ENCODE data around the gene PUDP. TPM values are rescaled to one million over a fixed set of nuclear protein-coding genes. Genes with fewer than 3 reads are reported as not detected.
A peak's percentile ranks its signal among the peaks of the same experiment; 100 is the strongest.

The PUDP gene
- total RNA-seq, 2 experiments from 2014 or later = 16.3 to 19.1 TPM

DNA sequence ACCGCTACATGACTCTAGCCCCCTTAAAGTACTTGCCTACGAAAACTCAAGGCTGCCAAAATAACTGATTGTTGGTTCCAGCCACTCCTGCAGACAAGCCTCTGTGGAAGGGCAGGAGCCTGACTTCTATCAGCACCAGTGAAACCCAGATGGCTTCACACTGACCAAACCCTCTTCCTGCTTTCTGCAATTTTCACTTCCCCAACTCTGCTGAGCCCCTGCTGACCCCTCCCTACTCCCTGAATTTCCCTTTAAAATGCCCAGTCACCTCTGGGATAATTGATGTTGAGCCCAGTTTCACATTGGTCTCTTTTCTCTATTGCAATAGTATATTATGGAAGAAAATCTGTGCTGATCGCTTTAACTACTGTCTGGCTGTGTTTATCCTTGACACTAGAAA is 62.1 kb downstream of the PUDP start:
- DNase-seq (no peak), ATAC-seq (no peak)
- CTCF ChIA-PET = no interaction called here
- H3K36me3 Mint-ChIP-seq = peaks cover 11% of the 10 kb centered on the region
- H3K27ac Mint-ChIP-seq = no peak overlapping the region
- H3K9me3 Mint-ChIP-seq (ENCODE audit: low read depth) = no peaks in the 10 kb centered on the region
- no peak overlapping the region for H3K4me3 Mint-ChIP-seq
- H3K4me1 Mint-ChIP-seq = peaks cover 57% of the 10 kb centered on the region
- H3K27me3 Mint-ChIP-seq = no peaks in the 10 kb centered on the region

- no peaks in the 10 kb centered on the region for H3K27me3 Mint-ChIP-seq
Observed at GRCh38 chrX:7084841-7085240, 63.1 kb downstream of the PUDP start.

GRCh38 chrX:7083468-7084396 is 64.2 kb downstream of the PUDP start:
- Mint-ChIP-seq H3K27me3 (no peaks in the 10 kb centered on the region), H3K36me3 (peaks cover 15% of the 10 kb centered on the region), H3K4me1 (peaks cover 47% of the 10 kb centered on the region), H3K9me3 (ENCODE audit: low read depth) (no peaks in the 10 kb centered on the region), H3K27ac (peak overlapping the region; percentile 82), H3K4me3 (peak overlapping the region; percentile 50)
- peak; percentile 90 for ATAC-seq
- DNase-seq = peak; percentile 77
- CTCF ChIA-PET = no interaction called here

More at GRCh38 chrX:7084841-7085240, 63.1 kb downstream of the PUDP start:
- Mint-ChIP-seq H3K4me1 (peaks cover 57% of the 10 kb centered on the region), H3K27ac (no peak overlapping the region), H3K9me3 (ENCODE audit: low read depth) (no peaks in the 10 kb centered on the region), H3K36me3 (peaks cover 12% of the 10 kb centered on the region), H3K4me3 (no peak overlapping the region)
- CTCF ChIA-PET = no interaction called here
- no peak for ATAC-seq
- DNase-seq = no peak

GRCh38 chrX:7083021-7083420 is 64.9 kb downstream of the PUDP start:
- Mint-ChIP-seq H3K4me1 (peaks cover 46% of the 10 kb centered on the region), H3K27me3 (no peaks in the 10 kb centered on the region), H3K27ac (peak overlapping the region; percentile 80), H3K36me3 (peaks cover 15% of the 10 kb centered on the region), H3K9me3 (ENCODE audit: low read depth) (no peaks in the 10 kb centered on the region), H3K4me3 (peak overlapping the region; percentile 50)
- DNase-seq (no peak), ATAC-seq (no peak)
- CTCF ChIA-PET = no interaction called here

- Mint-ChIP-seq H3K27me3 (no peaks in the 10 kb centered on the region), H3K4me1 (peaks cover 46% of the 10 kb centered on the region), H3K27ac (peak overlapping the region; percentile 80), H3K4me3 (no peak overlapping the region), H3K36me3 (peaks cover 15% of the 10 kb centered on the region), H3K9me3 (ENCODE audit: low read depth) (no peaks in the 10 kb centered on the region)
- DNase-seq (no peak), ATAC-seq (no peak)
- CTCF ChIA-PET = no interaction called here
Observed at GRCh38 chrX:7082556-7082955, 65.4 kb downstream of the PUDP start.

- Mint-ChIP-seq H3K27ac (no peak overlapping the region), H3K36me3 (peaks cover 14% of the 10 kb centered on the region), H3K9me3 (ENCODE audit: low read depth) (no peaks in the 10 kb centered on the region), H3K4me3 (no peak overlapping the region), H3K27me3 (no peaks in the 10 kb centered on the region), H3K4me1 (peaks cover 18% of the 10 kb centered on the region)
- CTCF ChIA-PET = no interaction called here
- DNase-seq = no peak
- no peak for ATAC-seq
Observed at GRCh38 chrX:7077241-7078230, 70.4 kb downstream of the PUDP start.

DNA sequence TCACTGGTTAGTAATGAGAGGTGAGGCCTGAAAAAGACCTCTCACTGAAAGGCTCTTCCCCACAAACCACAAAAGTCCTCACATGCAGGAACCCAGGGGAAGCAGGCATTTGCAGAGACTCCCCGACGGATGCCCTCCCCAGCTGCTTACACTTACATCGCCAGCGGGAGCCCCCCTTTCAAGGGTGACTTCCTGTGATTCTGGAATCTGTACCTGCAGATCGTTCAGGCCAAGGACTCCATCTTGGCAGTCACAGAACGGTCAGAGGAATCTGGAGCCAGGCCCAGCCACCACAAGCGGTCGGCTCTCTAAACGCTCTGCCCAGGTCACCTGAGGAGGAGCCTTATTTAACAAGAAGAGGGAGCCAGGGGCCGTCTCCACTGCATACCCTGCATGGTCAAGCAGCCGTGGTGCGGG is 71.7 kb downstream of the PUDP start:
- Mint-ChIP-seq H3K36me3 (peaks cover 10% of the 10 kb centered on the region), H3K4me1 (peaks cover 13% of the 10 kb centered on the region), H3K9me3 (ENCODE audit: low read depth) (no peaks in the 10 kb centered on the region), H3K27ac (no peak overlapping the region), H3K27me3 (no peaks in the 10 kb centered on the region), H3K4me3 (no peak overlapping the region)
- no peak for DNase-seq
- ATAC-seq = no peak
- CTCF ChIA-PET = no interaction called here

- H3K4me3 Mint-ChIP-seq = no peak overlapping the region
- no peak overlapping the region for H3K27ac Mint-ChIP-seq
- DNase-seq (no peak), ATAC-seq (no peak)
- CTCF ChIA-PET = no interaction called here
- peaks cover 12% of the 10 kb centered on the region for H3K36me3 Mint-ChIP-seq
- H3K4me1 Mint-ChIP-seq = peaks cover 17% of the 10 kb centered on the region
- no peaks in the 10 kb centered on the region for H3K9me3 Mint-ChIP-seq (ENCODE audit: low read depth)
- no peaks in the 10 kb centered on the region for H3K27me3 Mint-ChIP-seq
Observed at GRCh38 chrX:7074908-7075204, 73.1 kb downstream of the PUDP start.

- Mint-ChIP-seq H3K4me3 (no peak overlapping the region), H3K36me3 (peaks cover 11% of the 10 kb centered on the region), H3K27ac (no peak overlapping the region), H3K4me1 (peaks cover 22% of the 10 kb centered on the region), H3K27me3 (no peaks in the 10 kb centered on the region), H3K9me3 (ENCODE audit: low read depth) (no peaks in the 10 kb centered on the region)
- no peak for DNase-seq
- CTCF ChIA-PET = no interaction called here
- peak; percentile 45 for ATAC-seq
Observed at GRCh38 chrX:7074148-7074907, 73.6 kb downstream of the PUDP start.

GRCh38 chrX:7073336-7073735 is 74.6 kb downstream of the PUDP start:
- DNase-seq = no peak
- Mint-ChIP-seq H3K4me1 (peaks cover 31% of the 10 kb centered on the region), H3K27ac (no peak overlapping the region), H3K9me3 (ENCODE audit: low read depth) (no peaks in the 10 kb centered on the region), H3K36me3 (peaks cover 17% of the 10 kb centered on the region), H3K4me3 (no peak overlapping the region), H3K27me3 (no peaks in the 10 kb centered on the region)
- no peak for ATAC-seq
- CTCF ChIA-PET = no interaction called here

- H3K27me3 Mint-ChIP-seq = no peaks in the 10 kb centered on the region
- H3K4me1 Mint-ChIP-seq = peaks cover 31% of the 10 kb centered on the region
- DNase-seq (no peak), ATAC-seq (no peak)
- H3K36me3 Mint-ChIP-seq = peaks cover 19% of the 10 kb centered on the region
- H3K27ac Mint-ChIP-seq = no peak overlapping the region
- no peak overlapping the region for H3K4me3 Mint-ChIP-seq
- CTCF ChIA-PET = no interaction called here
- H3K9me3 Mint-ChIP-seq (ENCODE audit: low read depth) = no peaks in the 10 kb centered on the region
Observed at GRCh38 chrX:7072856-7073255, 75.1 kb downstream of the PUDP start.

DNA sequence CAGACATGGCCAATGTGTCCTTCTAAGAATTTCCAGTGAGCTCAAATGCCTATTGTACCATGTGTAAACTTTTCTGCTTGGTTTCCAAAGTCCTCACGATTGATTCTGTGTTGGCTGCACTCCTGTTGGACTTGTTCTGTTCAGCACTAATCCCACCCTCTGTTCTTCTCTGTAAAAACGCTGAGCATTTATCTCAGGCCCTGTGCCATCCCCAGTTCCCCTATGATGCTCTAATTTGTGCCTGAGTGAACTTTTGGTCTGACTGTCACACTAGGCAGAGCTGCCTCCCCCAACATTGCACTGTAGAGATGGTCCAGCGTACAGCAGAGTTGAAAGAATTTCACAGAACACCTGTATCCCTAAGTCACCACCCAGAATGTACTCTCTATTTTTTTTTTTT is 76.6 kb downstream of the PUDP start:
- Mint-ChIP-seq H3K4me3 (no peak overlapping the region), H3K4me1 (peaks cover 31% of the 10 kb centered on the region), H3K27me3 (no peaks in the 10 kb centered on the region), H3K27ac (peak overlapping the region; percentile 21), H3K9me3 (ENCODE audit: low read depth) (no peaks in the 10 kb centered on the region), H3K36me3 (peaks cover 17% of the 10 kb centered on the region)
- CTCF ChIA-PET = no interaction called here
- DNase-seq = no peak
- no peak for ATAC-seq

- no peak for DNase-seq
- no peak for ATAC-seq
- Mint-ChIP-seq H3K4me1 (peaks cover 25% of the 10 kb centered on the region), H3K27ac (no peak overlapping the region), H3K36me3 (peaks cover 17% of the 10 kb centered on the region), H3K4me3 (no peak overlapping the region), H3K27me3 (no peaks in the 10 kb centered on the region), H3K9me3 (ENCODE audit: low read depth) (no peaks in the 10 kb centered on the region)
- CTCF ChIA-PET = no interaction called here
Observed at GRCh38 chrX:7069556-7069955, 78.4 kb downstream of the PUDP start.
